OCI-LY1 (cell line): Measurements from ENCODE around the gene CELSR3.

Experiments used
- EZH2 ChIP-seq: fragments of 200-600 bp; sonication (generic), shearing (Covaris generic); IDR thresholded peaks from 2 replicates; pipeline ENCODE4 v1.8.0; 2017; ENCODE audit warnings: borderline replicate concordance, mixed run types, mild to moderate bottlenecking, antibody characterized with exemption, low read length, moderate library complexity, mixed read lengths
- TF ChIP-seq, protein P1 (sequence below): fragments of 200-600 bp; sonication (generic), shearing (Covaris generic); IDR thresholded peaks from 2 replicates; pipeline ENCODE4 v1.5.1; 2017; ENCODE audit warnings: mild to moderate bottlenecking, antibody characterized with exemption, low read length, moderate library complexity, mixed read lengths

DNA sequence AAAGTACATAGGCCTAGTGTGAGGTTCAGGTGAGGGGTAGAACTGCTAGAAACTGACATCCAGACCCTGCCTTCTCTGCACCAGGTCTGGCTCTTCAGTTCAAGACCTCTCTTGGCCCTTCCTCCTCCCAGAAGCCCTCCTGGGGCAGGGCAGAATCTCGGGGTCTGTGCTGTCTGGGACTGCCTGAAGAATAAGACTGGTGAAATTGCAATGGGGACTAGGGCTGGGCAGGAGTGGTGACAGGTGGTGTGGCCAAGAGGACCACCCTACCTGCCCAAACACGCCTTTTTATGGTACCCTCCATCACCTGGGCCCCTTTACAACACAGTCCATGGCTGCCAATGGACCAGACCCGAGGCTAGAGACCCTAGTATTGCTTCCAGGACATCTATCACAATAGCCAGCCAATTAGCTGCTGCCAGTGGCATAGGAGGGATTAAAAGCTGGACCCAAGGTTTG lies 24.6 kb upstream of the CELSR3 start:
- TF ChIP-seq, protein P1, sequence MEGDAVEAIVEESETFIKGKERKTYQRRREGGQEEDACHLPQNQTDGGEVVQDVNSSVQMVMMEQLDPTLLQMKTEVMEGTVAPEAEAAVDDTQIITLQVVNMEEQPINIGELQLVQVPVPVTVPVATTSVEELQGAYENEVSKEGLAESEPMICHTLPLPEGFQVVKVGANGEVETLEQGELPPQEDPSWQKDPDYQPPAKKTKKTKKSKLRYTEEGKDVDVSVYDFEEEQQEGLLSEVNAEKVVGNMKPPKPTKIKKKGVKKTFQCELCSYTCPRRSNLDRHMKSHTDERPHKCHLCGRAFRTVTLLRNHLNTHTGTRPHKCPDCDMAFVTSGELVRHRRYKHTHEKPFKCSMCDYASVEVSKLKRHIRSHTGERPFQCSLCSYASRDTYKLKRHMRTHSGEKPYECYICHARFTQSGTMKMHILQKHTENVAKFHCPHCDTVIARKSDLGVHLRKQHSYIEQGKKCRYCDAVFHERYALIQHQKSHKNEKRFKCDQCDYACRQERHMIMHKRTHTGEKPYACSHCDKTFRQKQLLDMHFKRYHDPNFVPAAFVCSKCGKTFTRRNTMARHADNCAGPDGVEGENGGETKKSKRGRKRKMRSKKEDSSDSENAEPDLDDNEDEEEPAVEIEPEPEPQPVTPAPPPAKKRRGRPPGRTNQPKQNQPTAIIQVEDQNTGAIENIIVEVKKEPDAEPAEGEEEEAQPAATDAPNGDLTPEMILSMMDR = no peak
- no peak for TF ChIP-seq EZH2
